Subcutaneous abdominal adipose tissue (tissue), 5 donors: Measurements from ENCODE around the gene DNPEP.

ENCODE experiments used
- H3K27ac ChIP-seq: one replicate; pipeline ENCODE4 v1.7.0; 2013; ENCODE audit warnings: low read depth, mild to moderate bottlenecking, inconsistent platforms, low read length, moderate library complexity
- H3K27me3 ChIP-seq, 5 donors: one replicate each; pipeline ENCODE4 v1.7.0; 2013; ENCODE audit warnings: low read length in 5 of 5, inconsistent platforms in 1 of 5; ENCODE audit not compliant: control insufficient read depth in 5 of 5, insufficient read depth in 4 of 5
- H3K36me3 ChIP-seq, 5 donors: one replicate each; pipeline ENCODE4 v1.7.0; 2013; ENCODE audit warnings: low read length in 5 of 5; ENCODE audit not compliant: control insufficient read depth in 5 of 5, insufficient read depth in 5 of 5
- H3K4me1 ChIP-seq, 5 donors: one replicate each; pipeline ENCODE4 v1.7.0; 2013; ENCODE audit warnings: low read length in 5 of 5, mild to moderate bottlenecking in 3 of 5, moderate library complexity in 1 of 5; ENCODE audit not compliant: control insufficient read depth in 5 of 5, insufficient read depth in 5 of 5
- H3K4me3 ChIP-seq, 5 donors: one replicate each; pipeline ENCODE4 v1.7.0; 2013; ENCODE audit warnings: low read length in 5 of 5, low read depth in 1 of 5
- H3K9ac ChIP-seq, 5 donors: one replicate each; pipeline ENCODE4 v1.7.0; 2013; ENCODE audit warnings: low read length in 5 of 5, mild to moderate bottlenecking in 4 of 5, moderate library complexity in 3 of 5
- H3K9me3 ChIP-seq, 5 donors: one replicate each; pipeline ENCODE4 v1.7.0; 2013; ENCODE audit warnings: low read length in 5 of 5; ENCODE audit not compliant: control insufficient read depth in 5 of 5
- donor health status: healthy.
- donor health status: healthy.
- donor health status: healthy.
- donor health status: healthy.
- donor health status: healthy.

The DNPEP gene

GRCh38 chr2:219350710-219351221, 36.9 kb downstream of the DNPEP start:
- no peak overlapping the region for H3K27ac ChIP-seq
- H3K27me3 ChIP-seq = peaks cover 0 to 30% (median 13%) of the 10 kb centered on the region in 5 donors
- no peaks in the 10 kb centered on the region for H3K36me3 ChIP-seq
- no peak overlapping the region for H3K4me3 ChIP-seq
- no peaks in the 10 kb centered on the region for H3K4me1 ChIP-seq
- H3K9me3 ChIP-seq = no peaks in the 10 kb centered on the region
- no peak overlapping the region for H3K9ac ChIP-seq

- H3K9ac ChIP-seq = no peak overlapping the region
- H3K27me3 ChIP-seq = peaks cover 0 to 25% (median 13%) of the 10 kb centered on the region in 5 donors
- no peak overlapping the region for H3K27ac ChIP-seq
- no peaks in the 10 kb centered on the region for H3K9me3 ChIP-seq
- no peaks in the 10 kb centered on the region for H3K36me3 ChIP-seq
- no peak overlapping the region for H3K4me3 ChIP-seq
- no peaks in the 10 kb centered on the region for H3K4me1 ChIP-seq
Measured at GRCh38 chr2:219350215-219350614, 37.5 kb downstream of the DNPEP start.

- H3K4me3 ChIP-seq = no peak overlapping the region
- no peaks in the 10 kb centered on the region for H3K4me1 ChIP-seq
- no peak overlapping the region for H3K27ac ChIP-seq
- H3K9ac ChIP-seq = no peak overlapping the region
- no peaks in the 10 kb centered on the region for H3K36me3 ChIP-seq
- no peaks in the 10 kb centered on the region for H3K9me3 ChIP-seq
- H3K27me3 ChIP-seq = peaks cover 0 to 7% (median 3%) of the 10 kb centered on the region in 5 donors
Measured at GRCh38 chr2:219344751-219345430, 42.8 kb downstream of the DNPEP start.

- Histone ChIP-seq H3K36me3 (no peaks in the 10 kb centered on the region), H3K27me3 (peaks cover 11 to 28% (median 18%) of the 10 kb centered on the region in 5 donors), H3K27ac (no peak overlapping the region), H3K4me1 (peaks cover 0 to 5% (median 0%) of the 10 kb centered on the region in 5 donors), H3K9ac (no peak overlapping the region), H3K4me3 (no peak overlapping the region), H3K9me3 (peaks cover 0 to 4% (median 2%) of the 10 kb centered on the region in 5 donors)
Measured at GRCh38 chr2:219335373-219335786, 52.3 kb downstream of the DNPEP start.

- Histone ChIP-seq H3K4me1 (peaks cover 0 to 5% (median 0%) of the 10 kb centered on the region in 5 donors), H3K4me3 (no peak overlapping the region), H3K27ac (no peak overlapping the region), H3K36me3 (no peaks in the 10 kb centered on the region), H3K9ac (no peak overlapping the region), H3K27me3 (peaks cover 11 to 32% (median 25%) of the 10 kb centered on the region in 5 donors), H3K9me3 (peaks cover 0 to 4% (median 2%) of the 10 kb centered on the region in 5 donors)
Measured at GRCh38 chr2:219334076-219334475, 53.6 kb downstream of the DNPEP start.

GRCh38 chr2:219332542-219332941, 55.2 kb downstream of the DNPEP start, which contains the start of gene RESP18:
TSS of gene RESP18 (minus strand) at chr2:219332744.
- peaks cover 11 to 34% (median 26%) of the 10 kb centered on the region in 5 donors for H3K27me3 ChIP-seq

GRCh38 chr2:219331560-219332213, 56.0 kb downstream of the DNPEP start:
- H3K27ac ChIP-seq = no peak overlapping the region
- H3K4me1 ChIP-seq = peaks cover 0 to 5% (median 0%) of the 10 kb centered on the region in 5 donors
- no peak overlapping the region for H3K4me3 ChIP-seq
- H3K9me3 ChIP-seq = peaks cover 0 to 4% (median 2%) of the 10 kb centered on the region in 5 donors
- H3K36me3 ChIP-seq = no peaks in the 10 kb centered on the region
- no peak overlapping the region for H3K9ac ChIP-seq
- peaks cover 14 to 35% (median 30%) of the 10 kb centered on the region in 5 donors for H3K27me3 ChIP-seq

More at GRCh38 chr2:219332542-219332941, 55.2 kb downstream of the DNPEP start, which contains the start of gene RESP18:
- Histone ChIP-seq H3K27ac (no peak within 1 kb of the TSS), H3K9ac (no peak within 1 kb of the TSS), H3K4me3 (no peak within 1 kb of the TSS), H3K9me3 (peaks cover 0 to 4% (median 2%) of the 10 kb centered on the region in 5 donors), H3K4me1 (peaks cover 0 to 5% (median 0%) of the 10 kb centered on the region in 5 donors), H3K36me3 (no peaks in the 10 kb centered on the region)

GRCh38 chr2:219327719-219328118, 60.0 kb downstream of the DNPEP start:
- peaks cover 14 to 38% (median 29%) of the 10 kb centered on the region in 5 donors for H3K27me3 ChIP-seq
- H3K9ac ChIP-seq = no peak overlapping the region
- no peaks in the 10 kb centered on the region for H3K36me3 ChIP-seq

GRCh38 chr2:219325657-219326315, 61.9 kb downstream of the DNPEP start:
- Histone ChIP-seq H3K4me3 (no peak overlapping the region), H3K36me3 (no peaks in the 10 kb centered on the region), H3K27me3 (peaks cover 4 to 25% (median 16%) of the 10 kb centered on the region in 5 donors)

More at GRCh38 chr2:219327719-219328118, 60.0 kb downstream of the DNPEP start:
- no peak overlapping the region for H3K27ac ChIP-seq
- H3K9me3 ChIP-seq = no peaks in the 10 kb centered on the region
- H3K4me3 ChIP-seq = no peak overlapping the region
- peaks cover 0 to 5% (median 0%) of the 10 kb centered on the region in 5 donors for H3K4me1 ChIP-seq

More at GRCh38 chr2:219325657-219326315, 61.9 kb downstream of the DNPEP start:
- H3K9me3 ChIP-seq = no peaks in the 10 kb centered on the region
- no peak overlapping the region for H3K27ac ChIP-seq
- H3K4me1 ChIP-seq = no peaks in the 10 kb centered on the region
- H3K9ac ChIP-seq = no peak overlapping the region
